ENCODE data around the gene SOX13. TPM values are rescaled to one million over a fixed set of nuclear protein-coding genes. Genes with fewer than 3 reads are reported as not detected.
"Not testable (repeated sequence)": the region's sequence is repeated elsewhere in the genome, so short reads cannot be mapped to it uniquely, and the experiment has no call there.

Gene SOX13
- total RNA-seq, 1 experiment from 2014 or later: 3.4 TPM

GRCh38 chr1:204094856-204095634 is 22.1 kb downstream of the SOX13 start:
- no peak for DNase-seq (ENCODE audit: low read depth)
- in situ Hi-C loops (cut with HindIII; ENCODE audit: low pct_unique_long_range_greater_than_20kb, low sequenced_read_pairs): no loop called here

DNA sequence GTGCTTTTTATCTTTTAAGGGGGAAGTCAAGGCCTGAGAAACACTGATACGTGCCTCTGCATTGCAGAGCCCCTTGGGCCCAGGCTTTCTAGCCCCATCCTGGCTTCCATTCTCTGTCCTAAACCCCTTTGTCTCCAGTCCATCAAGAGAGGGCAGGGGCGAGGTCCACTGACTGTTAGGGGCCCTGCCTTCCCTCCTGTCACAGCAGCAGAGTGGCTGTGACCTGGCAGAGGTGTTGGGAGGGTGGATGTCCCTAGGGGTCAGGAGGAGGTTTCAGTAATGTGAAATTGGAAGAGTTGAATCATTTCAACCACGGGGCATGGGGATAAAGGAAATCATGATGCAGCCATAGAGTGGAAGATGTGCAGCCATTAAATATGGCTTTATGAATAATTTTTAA is 24.0 kb downstream of the SOX13 start:
- in situ Hi-C loops (cut with HindIII; ENCODE audit: low pct_unique_long_range_greater_than_20kb, low sequenced_read_pairs): no loop called here
- no peak for DNase-seq (ENCODE audit: low read depth)

DNA sequence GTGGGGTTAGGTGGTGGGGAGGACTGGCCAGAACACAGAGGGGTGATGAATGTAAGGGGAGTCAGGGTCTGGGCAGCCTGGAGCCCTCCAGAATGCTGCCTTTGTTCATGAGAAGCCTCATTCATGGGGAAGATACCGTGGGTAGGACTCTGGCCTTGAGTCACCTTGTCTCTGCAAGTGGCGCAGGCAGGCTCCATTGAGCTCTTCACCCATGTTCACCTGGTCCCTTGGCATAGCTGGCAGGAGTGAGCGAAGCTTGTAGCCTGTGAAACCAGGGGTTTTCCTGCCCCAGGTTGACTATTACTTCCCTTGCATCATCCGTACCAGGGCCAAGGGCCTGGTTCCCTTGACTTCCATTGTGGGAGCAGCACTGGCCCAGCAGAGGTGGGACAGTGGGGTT is 25.8 kb downstream of the SOX13 start:
- no peak for DNase-seq (ENCODE audit: low read depth)
- in situ Hi-C loops (cut with HindIII; ENCODE audit: low pct_unique_long_range_greater_than_20kb, low sequenced_read_pairs): no loop called here

- DNase-seq (ENCODE audit: low read depth); in situ Hi-C loops (cut with HindIII; ENCODE audit: low pct_unique_long_range_greater_than_20kb, low sequenced_read_pairs): not testable (repeated sequence)
Observed at GRCh38 chr1:204099754-204100153, 26.8 kb downstream of the SOX13 start.

DNA sequence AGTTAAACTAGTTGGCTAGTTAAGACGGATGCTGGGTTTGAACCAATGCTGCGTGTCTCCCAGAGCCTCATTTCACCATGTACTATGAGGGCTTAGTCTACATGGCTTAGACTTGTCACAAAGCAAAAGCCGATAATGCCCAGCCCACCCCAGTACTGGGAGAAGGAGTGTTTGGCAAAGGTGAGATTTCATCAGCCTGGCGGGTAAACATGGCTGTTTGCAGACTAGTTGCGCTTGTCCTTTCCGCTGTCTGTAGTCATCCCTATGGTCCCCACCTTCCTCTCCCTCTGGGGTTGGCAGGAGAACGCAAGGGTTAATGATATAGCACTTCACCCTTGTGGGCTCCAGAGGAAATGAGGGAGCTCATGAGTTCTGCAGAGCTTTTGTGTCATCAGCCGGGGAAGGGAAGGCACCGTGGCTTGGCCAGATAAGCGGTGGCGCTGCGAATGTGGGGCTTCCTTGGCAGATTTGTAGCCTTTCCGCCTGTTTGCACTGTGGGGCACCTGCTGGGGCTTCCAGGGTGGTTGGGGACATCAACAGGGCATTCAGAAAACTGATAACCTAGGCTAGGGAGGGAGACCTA is 29.2 kb downstream of the SOX13 start:
- in situ Hi-C loops (cut with HindIII; ENCODE audit: low pct_unique_long_range_greater_than_20kb, low sequenced_read_pairs): no loop called here
- no peak for DNase-seq (ENCODE audit: low read depth)

DNA sequence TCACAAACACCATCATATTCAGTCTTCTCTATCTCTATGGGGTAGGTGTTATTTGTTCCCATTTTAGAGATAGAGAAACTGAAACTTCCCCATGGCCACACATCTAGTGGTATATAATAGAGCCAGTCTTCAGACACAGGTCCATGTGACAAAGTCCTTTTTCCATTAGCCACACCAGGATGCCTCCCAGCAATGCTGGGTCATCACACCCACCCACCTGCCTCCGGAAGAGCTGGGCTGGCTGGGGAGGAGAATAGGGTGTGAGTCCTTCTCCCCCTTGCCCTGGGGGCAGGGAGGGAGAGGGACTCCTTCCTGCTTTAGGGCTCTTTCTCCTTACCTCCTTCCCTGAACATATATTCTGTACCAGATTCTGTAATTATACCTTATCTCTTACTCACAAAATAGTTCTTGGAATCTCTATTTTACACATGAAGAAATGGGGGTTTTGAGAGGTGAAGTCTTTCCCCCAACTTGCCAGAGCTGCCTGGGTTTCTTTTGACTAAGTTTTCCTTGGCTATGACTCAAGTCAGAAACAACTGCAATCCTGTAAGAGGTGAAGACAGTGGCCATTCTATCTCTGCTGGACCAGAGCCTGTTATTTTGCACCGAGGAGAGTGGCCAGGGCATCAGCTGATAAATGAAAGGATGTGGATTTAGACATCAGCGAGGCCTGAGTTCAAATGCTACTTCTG is 30.0 kb downstream of the SOX13 start:
- peak; percentile 46 for DNase-seq (ENCODE audit: low read depth)
- in situ Hi-C loops (cut with HindIII; ENCODE audit: low pct_unique_long_range_greater_than_20kb, low sequenced_read_pairs): no loop called here

- no peak for DNase-seq (ENCODE audit: low read depth)
- in situ Hi-C loops (cut with HindIII; ENCODE audit: low pct_unique_long_range_greater_than_20kb, low sequenced_read_pairs): no loop called here
Observed at GRCh38 chr1:204103431-204103741, 30.5 kb downstream of the SOX13 start.

GRCh38 chr1:204104331-204105130 is 31.6 kb downstream of the SOX13 start:
- DNase-seq (ENCODE audit: low read depth): peak; percentile 42
- in situ Hi-C loops (cut with HindIII; ENCODE audit: low pct_unique_long_range_greater_than_20kb, low sequenced_read_pairs): no loop called here

GRCh38 chr1:204105131-204105515 is 32.2 kb downstream of the SOX13 start:
- no peak for DNase-seq (ENCODE audit: low read depth)
- in situ Hi-C loops (cut with HindIII; ENCODE audit: low pct_unique_long_range_greater_than_20kb, low sequenced_read_pairs): no loop called here

GRCh38 chr1:204106825-204107224 is 33.9 kb downstream of the SOX13 start:
- in situ Hi-C loops (cut with HindIII; ENCODE audit: low pct_unique_long_range_greater_than_20kb, low sequenced_read_pairs): no loop called here
- no peak for DNase-seq (ENCODE audit: low read depth)

DNA sequence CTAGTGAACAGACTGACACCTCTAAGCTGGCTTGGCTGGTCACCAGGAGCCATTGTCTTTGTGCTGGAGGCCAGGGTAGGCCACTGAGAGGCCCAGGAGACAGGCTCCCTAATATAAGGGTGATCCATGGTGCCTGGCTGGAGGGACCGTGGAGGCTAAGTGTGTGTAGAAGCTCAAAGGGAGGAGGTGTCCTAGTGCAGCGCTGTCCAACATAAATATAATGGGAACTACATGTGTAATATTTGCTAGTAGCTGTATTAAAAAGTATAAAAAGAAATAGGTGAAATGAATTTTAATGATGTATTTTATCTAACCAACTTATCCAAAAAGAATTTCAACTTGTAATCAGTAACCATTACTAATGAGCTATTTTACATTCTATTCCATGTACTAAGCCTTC is 35.0 kb downstream of the SOX13 start:
- DNase-seq (ENCODE audit: low read depth): no peak
- in situ Hi-C loops (cut with HindIII; ENCODE audit: low pct_unique_long_range_greater_than_20kb, low sequenced_read_pairs): no loop called here

- DNase-seq (ENCODE audit: low read depth): no peak
- in situ Hi-C loops (cut with HindIII; ENCODE audit: low pct_unique_long_range_greater_than_20kb, low sequenced_read_pairs): no loop called here
Observed at GRCh38 chr1:204108312-204109141, 35.6 kb downstream of the SOX13 start.

GRCh38 chr1:204110894-204111633 is 38.1 kb downstream of the SOX13 start:
- DNase-seq (ENCODE audit: low read depth): no peak
- in situ Hi-C loops (cut with HindIII; ENCODE audit: low pct_unique_long_range_greater_than_20kb, low sequenced_read_pairs): no loop called here

DNA sequence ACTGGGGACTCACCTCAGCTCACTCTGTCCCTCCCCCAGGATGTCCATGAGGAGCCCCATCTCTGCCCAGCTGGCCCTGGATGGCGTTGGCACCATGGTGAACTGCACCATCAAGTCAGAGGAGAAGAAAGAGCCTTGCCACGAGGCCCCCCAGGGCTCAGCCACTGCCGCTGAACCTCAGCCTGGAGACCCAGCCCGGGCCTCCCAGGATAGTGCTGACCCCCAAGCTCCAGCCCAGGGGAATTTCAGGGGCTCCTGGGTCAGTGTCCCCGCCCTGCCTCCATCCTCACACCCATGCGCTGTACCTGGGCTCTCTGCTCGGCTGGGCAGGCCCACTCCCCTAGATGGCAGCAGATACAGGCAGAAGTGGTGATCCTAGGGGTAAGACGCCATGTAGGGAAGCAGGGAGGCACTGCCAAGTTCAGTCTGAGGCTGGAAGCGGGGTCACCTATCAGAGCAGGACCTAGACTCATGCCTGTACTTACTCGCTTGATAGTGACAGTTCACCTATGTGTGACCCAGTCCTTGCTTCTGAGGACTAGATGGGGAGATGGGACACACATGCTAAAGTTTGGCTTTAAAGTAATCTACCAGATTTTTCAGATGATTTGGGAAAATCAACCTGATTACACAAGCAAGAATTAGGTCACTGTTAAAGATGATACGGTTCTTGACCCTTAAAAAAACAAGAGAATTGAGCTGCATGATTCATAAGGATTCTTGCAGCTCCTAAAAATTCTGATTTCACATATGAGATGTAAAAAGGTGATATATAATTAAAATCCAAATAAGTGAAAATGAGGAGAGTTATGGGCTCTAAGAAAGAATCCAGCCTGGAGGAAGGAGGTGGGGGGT is 40.2 kb downstream of the SOX13 start:
- in situ Hi-C loops (cut with HindIII; ENCODE audit: low pct_unique_long_range_greater_than_20kb, low sequenced_read_pairs): no loop called here
- no peak for DNase-seq (ENCODE audit: low read depth)

DNA sequence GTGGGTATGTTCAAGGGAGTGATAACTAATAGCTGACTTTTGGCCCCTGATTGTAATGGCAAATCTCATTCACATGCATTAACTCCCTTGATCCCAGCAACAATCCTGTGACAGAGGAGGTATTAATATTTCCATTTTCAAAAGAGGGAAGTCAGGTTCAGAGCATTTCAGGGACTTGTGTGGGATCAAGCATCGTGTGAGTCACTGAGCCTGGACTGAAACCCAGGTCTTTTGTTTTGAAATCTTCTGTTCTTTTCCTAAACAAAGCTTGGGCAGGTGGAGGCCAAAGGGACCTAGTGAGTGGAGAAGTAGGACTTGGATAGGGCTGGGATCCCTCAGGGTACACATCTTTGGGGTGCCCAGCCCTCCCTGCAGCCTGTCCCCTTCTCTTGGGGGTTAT is 41.0 kb downstream of the SOX13 start:
- no peak for DNase-seq (ENCODE audit: low read depth)
- in situ Hi-C loops (cut with HindIII; ENCODE audit: low pct_unique_long_range_greater_than_20kb, low sequenced_read_pairs): no loop called here

DNA sequence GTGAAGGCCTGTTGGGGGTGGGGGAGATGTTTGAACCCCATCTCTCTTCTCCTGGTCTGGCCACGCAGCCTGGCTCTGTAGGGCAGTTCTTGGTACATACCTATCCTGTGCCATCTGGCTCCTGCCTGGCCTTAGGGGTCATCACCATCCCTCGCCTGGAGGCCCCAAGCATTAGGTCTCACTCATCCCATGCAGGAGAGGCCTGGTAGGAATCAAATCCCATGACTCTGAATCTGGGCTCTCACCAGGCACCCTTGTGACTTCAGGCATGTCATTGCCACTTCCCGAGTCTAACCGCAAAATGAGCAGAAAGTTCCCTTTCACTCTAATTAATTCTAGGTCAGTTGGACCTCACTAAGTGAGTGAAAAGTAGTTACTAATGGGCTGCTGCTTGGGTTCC is 41.7 kb downstream of the SOX13 start:
- in situ Hi-C loops (cut with HindIII; ENCODE audit: low pct_unique_long_range_greater_than_20kb, low sequenced_read_pairs): no loop called here
- DNase-seq (ENCODE audit: low read depth): no peak

GRCh38 chr1:204115116-204115515 is 42.2 kb downstream of the SOX13 start:
- no peak for DNase-seq (ENCODE audit: low read depth)
- in situ Hi-C loops (cut with HindIII; ENCODE audit: low pct_unique_long_range_greater_than_20kb, low sequenced_read_pairs): no loop called here

Measured in Caki2 (cell line).